HepG2 (cell line): ENCODE results near the gene UCP1. TPM values are rescaled to one million over a fixed set of nuclear protein-coding genes. Genes with fewer than 3 reads are reported as not detected.

Experiments used
- ATAD3A ChIP-seq: sonication (generic); formaldehyde crosslinking; IDR thresholded peaks from 2 replicates; pipeline ENCODE4 v1.4.0; 2020; ENCODE audit warnings: missing genetic modification reagents
- GABPB1 ChIP-seq: IDR thresholded peaks from 2 replicates; pipeline ENCODE4 v1.6.1; 2016; ENCODE audit warnings: mild to moderate bottlenecking, missing genetic modification reagents, moderate library complexity, missing compliant biosample characterization
- GTF3A ChIP-seq: sonication (generic); formaldehyde crosslinking; conservative IDR thresholded peaks from 2 replicates; pipeline ENCODE4 v1.4.0; 2020; ENCODE audit warnings: mild to moderate bottlenecking, missing genetic modification reagents
- HNF4A ChIP-seq: sonication (generic); formaldehyde crosslinking; IDR thresholded peaks from 2 replicates; pipeline ENCODE4 v1.4.0; 2020; ENCODE audit warnings: missing genetic modification reagents
- HOXA5 ChIP-seq: sonication (generic); formaldehyde crosslinking; IDR thresholded peaks from 2 replicates; pipeline ENCODE4 v1.4.0; 2020; ENCODE audit warnings: missing genetic modification reagents
- KDM5B ChIP-seq: sonication (generic); formaldehyde crosslinking; IDR thresholded peaks from 2 replicates; pipeline ENCODE4 v1.4.0; 2020; ENCODE audit warnings: missing genetic modification reagents, mild to moderate bottlenecking, borderline replicate concordance
- MYC ChIP-seq: sonication (generic); formaldehyde crosslinking; IDR thresholded peaks from 2 replicates; pipeline ENCODE4 v1.9.0; 2021; ENCODE audit warnings: missing genetic modification reagents, borderline replicate concordance
- MZF1 ChIP-seq: sonication (generic); formaldehyde crosslinking; IDR thresholded peaks from 2 replicates; pipeline ENCODE4 v1.8.1; 2023; ENCODE audit warnings: mild to moderate bottlenecking, missing genetic modification reagents, borderline replicate concordance
- NFRKB ChIP-seq: fragments of 450-650 bp; IDR thresholded peaks from 2 replicates; pipeline ENCODE4 v1.6.1; 2017
- SIX4 ChIP-seq: sonication (generic); formaldehyde crosslinking; IDR thresholded peaks from 2 replicates; pipeline ENCODE4 v1.4.0; 2020; ENCODE audit warnings: missing genetic modification reagents
- SMAD1 ChIP-seq: sonication (generic); formaldehyde crosslinking; IDR thresholded peaks from 2 replicates; pipeline ENCODE4 v1.4.0; 2020; ENCODE audit warnings: missing genetic modification reagents, low read depth, mild to moderate bottlenecking, borderline replicate concordance
- ZBTB1 ChIP-seq: sonication (generic); formaldehyde crosslinking; IDR thresholded peaks from 2 replicates; pipeline ENCODE4 v1.4.0; 2020; ENCODE audit warnings: missing genetic modification reagents, borderline replicate concordance
- ZNF350 ChIP-seq: sonication (generic); formaldehyde crosslinking; IDR thresholded peaks from 2 replicates; pipeline ENCODE4 v1.4.0; 2020; ENCODE audit warnings: mild to moderate bottlenecking, low read depth, missing genetic modification reagents, borderline replicate concordance
- ZNF768 ChIP-seq: sonication (generic); formaldehyde crosslinking; IDR thresholded peaks from 2 replicates; pipeline ENCODE4 v1.4.0; 2020; ENCODE audit warnings: missing genetic modification reagents
- ZNF775 ChIP-seq: sonication (generic); formaldehyde crosslinking; IDR thresholded peaks from 2 replicates; pipeline ENCODE4 v1.4.0; 2020; ENCODE audit warnings: missing genetic modification reagents, mild to moderate bottlenecking, moderate library complexity, borderline replicate concordance
- polyA plus RNA-seq, 8 experiments: library from polyadenylated mRNA; depleted of rRNA in 3 of 8; stranded (reverse) in 7 of 8; unstranded in 1 of 8; fragments of >200 nt; fragmentation: Illumina TruSeq in 4 of 8; extraction: Trizol in 4 of 8; gene quantifications; 2 replicates each; pipeline versions ENCODE4 v1.2.1 to v1.2.3, GENCODE V29; 2011 to 2016; ENCODE audit warnings: low read depth in 4 of 8, missing spikeins in 1 of 8, mixed read lengths in 1 of 8; ENCODE audit not compliant: insufficient read depth in 1 of 8
- total RNA-seq, 5 experiments: library from RNA; depleted of rRNA; stranded (reverse); fragments of >200 nt; fragmentation: Illumina TruSeq; extraction: Trizol; gene quantifications; 2 replicates each; pipeline ENCODE4 v1.2.3, GENCODE V29; 2016; ENCODE audit warnings: low read depth in 1 of 5
- TF ChIP-seq, protein P1 (sequence below): sonication (generic); formaldehyde crosslinking; IDR thresholded peaks from 2 replicates; pipeline ENCODE4 v1.4.0; 2020; ENCODE audit warnings: missing genetic modification reagents
- TF ChIP-seq, protein P2 (sequence below): sonication (generic); formaldehyde crosslinking; IDR thresholded peaks from 2 replicates; pipeline ENCODE4 v1.4.0; 2020; ENCODE audit warnings: mild to moderate bottlenecking, missing genetic modification reagents
- TF ChIP-seq, protein P3 (sequence below): sonication (generic); formaldehyde crosslinking; IDR thresholded peaks from 2 replicates; pipeline ENCODE4 v1.8.0; 2023; ENCODE audit warnings: mild to moderate bottlenecking, missing genetic modification reagents
- TF ChIP-seq, protein P4 (sequence below): sonication (generic); formaldehyde crosslinking; IDR thresholded peaks from 2 replicates; pipeline ENCODE4 v1.4.0; 2020; ENCODE audit warnings: missing genetic modification reagents

The UCP1 gene
- total and polyA plus RNA-seq, 2 of the 13 experiments (the other 11 are each of a cell fraction or from before 2014, with no cell fraction given) = 0.11 TPM

DNA sequence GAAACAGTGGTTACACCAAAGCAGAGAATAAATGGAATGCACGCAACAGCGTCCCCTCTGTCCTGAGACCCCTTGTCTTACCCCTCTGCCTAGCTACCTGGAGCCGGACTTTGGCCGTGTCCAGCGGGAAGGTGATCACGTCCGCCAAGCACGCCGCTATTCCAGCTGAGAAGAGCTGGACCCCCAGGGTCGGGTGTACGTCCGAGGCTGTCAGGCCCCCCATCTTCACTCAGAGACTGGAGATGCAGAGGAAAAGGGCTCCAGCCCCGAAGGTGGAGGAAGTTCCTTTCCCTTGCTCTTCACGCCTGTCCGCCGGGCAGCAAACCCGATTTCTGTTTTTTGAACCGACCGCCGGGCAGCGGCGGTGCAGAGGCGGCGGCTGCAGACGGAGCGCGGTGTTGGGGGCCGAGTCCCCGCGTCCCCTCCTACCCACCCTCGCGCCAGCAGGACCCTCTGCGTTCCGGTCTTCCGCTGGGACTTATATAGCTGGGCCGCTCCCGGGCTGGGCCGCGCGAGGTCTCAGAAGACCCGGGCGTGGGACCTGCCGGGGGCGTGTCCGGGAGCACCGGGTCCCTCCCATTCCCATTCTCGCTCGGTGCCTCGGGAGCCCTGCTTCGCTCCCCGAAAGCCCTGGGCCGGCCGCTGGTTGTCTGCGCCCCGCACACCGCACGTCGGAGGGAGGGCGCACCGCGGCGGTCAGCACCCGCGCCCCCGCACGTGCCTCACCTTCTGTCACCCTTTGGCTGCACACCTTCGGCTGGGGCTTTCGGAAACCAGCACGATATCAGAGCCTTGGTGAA lies at the start of gene UCP1 (continued):
- TF ChIP-seq HOXA5 (CRISPR knock-in tag) (no peak), GTF3A (no peak), ZNF775 (CRISPR knock-in tag) (no peak), MYC (0 out of 2 replicates have a peak, but pooled peaks have one; percentile 33), HNF4A (peak; percentile 52), ZNF768 (CRISPR knock-in tag) (peak; percentile 41; the same call in 1 of the 2 replicates), ATAD3A (CRISPR knock-in tag) (no peak), ZNF350 (CRISPR knock-in tag) (no peak), KDM5B (no peak), MZF1 (CRISPR knock-in tag) (no peak), SMAD1 (CRISPR knock-in tag) (no peak), SIX4 (CRISPR knock-in tag) (no peak), ZBTB1 (CRISPR knock-in tag) (no peak), NFRKB (no peak), GABPB1 (peak; percentile 37; the same call in 1 of the 2 replicates)
- TF ChIP-seq, protein P1, sequence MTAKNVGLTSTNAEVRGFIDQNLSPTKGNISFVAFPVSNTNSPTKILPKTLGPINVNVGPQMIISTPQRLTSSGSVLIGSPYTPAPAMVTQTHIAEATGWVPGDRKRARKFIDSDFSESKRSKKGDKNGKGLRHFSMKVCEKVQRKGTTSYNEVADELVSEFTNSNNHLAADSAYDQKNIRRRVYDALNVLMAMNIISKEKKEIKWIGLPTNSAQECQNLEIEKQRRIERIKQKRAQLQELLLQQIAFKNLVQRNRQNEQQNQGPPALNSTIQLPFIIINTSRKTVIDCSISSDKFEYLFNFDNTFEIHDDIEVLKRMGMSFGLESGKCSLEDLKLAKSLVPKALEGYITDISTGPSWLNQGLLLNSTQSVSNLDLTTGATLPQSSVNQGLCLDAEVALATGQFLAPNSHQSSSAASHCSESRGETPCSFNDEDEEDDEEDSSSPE (CRISPR knock-in tag) = 0 out of 2 replicates have a peak, but pooled peaks have one; percentile 33
- TF ChIP-seq, protein P2, sequence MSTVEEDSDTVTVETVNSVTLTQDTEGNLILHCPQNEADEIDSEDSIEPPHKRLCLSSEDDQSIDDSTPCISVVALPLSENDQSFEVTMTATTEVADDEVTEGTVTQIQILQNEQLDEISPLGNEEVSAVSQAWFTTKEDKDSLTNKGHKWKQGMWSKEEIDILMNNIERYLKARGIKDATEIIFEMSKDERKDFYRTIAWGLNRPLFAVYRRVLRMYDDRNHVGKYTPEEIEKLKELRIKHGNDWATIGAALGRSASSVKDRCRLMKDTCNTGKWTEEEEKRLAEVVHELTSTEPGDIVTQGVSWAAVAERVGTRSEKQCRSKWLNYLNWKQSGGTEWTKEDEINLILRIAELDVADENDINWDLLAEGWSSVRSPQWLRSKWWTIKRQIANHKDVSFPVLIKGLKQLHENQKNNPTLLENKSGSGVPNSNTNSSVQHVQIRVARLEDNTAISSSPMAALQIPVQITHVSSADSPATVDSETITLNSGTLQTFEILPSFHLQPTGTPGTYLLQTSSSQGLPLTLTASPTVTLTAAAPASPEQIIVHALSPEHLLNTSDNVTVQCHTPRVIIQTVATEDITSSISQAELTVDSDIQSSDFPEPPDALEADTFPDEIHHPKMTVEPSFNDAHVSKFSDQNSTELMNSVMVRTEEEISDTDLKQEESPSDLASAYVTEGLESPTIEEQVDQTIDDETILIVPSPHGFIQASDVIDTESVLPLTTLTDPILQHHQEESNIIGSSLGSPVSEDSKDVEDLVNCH (CRISPR knock-in tag) = no peak
- TF ChIP-seq, protein P3, sequence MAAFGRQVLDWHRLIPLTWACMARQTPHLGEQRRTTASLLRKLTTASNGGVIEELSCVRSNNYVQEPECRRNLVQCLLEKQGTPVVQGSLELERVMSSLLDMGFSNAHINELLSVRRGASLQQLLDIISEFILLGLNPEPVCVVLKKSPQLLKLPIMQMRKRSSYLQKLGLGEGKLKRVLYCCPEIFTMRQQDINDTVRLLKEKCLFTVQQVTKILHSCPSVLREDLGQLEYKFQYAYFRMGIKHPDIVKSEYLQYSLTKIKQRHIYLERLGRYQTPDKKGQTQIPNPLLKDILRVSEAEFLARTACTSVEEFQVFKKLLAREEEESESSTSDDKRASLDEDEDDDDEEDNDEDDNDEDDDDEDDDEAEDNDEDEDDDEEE (CRISPR knock-in tag) = no peak
- TF ChIP-seq, protein P4, sequence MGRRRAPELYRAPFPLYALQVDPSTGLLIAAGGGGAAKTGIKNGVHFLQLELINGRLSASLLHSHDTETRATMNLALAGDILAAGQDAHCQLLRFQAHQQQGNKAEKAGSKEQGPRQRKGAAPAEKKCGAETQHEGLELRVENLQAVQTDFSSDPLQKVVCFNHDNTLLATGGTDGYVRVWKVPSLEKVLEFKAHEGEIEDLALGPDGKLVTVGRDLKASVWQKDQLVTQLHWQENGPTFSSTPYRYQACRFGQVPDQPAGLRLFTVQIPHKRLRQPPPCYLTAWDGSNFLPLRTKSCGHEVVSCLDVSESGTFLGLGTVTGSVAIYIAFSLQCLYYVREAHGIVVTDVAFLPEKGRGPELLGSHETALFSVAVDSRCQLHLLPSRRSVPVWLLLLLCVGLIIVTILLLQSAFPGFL (CRISPR knock-in tag) = no peak
